CD4-positive, alpha-beta T cell (primary cell): Measurements from ENCODE around the gene ASL. TPM values are rescaled to one million over a fixed set of nuclear protein-coding genes. Genes with fewer than 3 reads are reported as not detected.
"Not testable (repeated sequence)": the region's sequence is repeated elsewhere in the genome, so short reads cannot be mapped to it uniquely, and the experiment has no call there.

Source experiments
- ATAC-seq: fragments of 200-7000 bp; cut with Tn5 transposase; one replicate; pipeline ENCODE4 v1.10.0; 2022; ENCODE audit warnings: mild to moderate bottlenecking; ENCODE audit not compliant: poor library complexity
- CTCF ChIA-PET: fragments of 350-600 bp; sonication (Branson Sonifier 250); formaldehyde crosslinking; loops from one replicate; lab custom pipeline; 2021; ENCODE audit warnings: antibody characterized with exemption, inconsistent platforms; lab: Charles Lee
- POLR2A ChIA-PET: fragments of 350-600 bp; sonication (Branson Sonifier 250); formaldehyde crosslinking; loops from one replicate; lab custom pipeline; 2021; ENCODE audit warnings: antibody characterized with exemption, inconsistent platforms; lab: Charles Lee
- DNase-seq, 14 experiments: peaks; one replicate each; pipeline ENCODE4 v3.0.0-alpha.2; 2013 to 2020; ENCODE audit warnings: mixed read lengths in 2 of 14
- H3K27ac ChIP-seq, 2 donors: one replicate each; pipeline versions ENCODE4 v1.5.1 to v1.7.0; 2013; ENCODE audit warnings: low read length in 2 of 2, low read depth in 1 of 2, mild to moderate bottlenecking in 1 of 2
- H3K27me3 ChIP-seq, 2 experiments: 1 replicate in 1 of 2; 2 replicates in 1 of 2; pipeline versions ENCODE4 v1.6.1 to v1.7.0; 2013; ENCODE audit warnings: low read length in 2 of 2, control low read depth in 1 of 2, mild to moderate bottlenecking in 1 of 2, moderate library complexity in 1 of 2; ENCODE audit not compliant: insufficient read depth in 2 of 2, control insufficient read depth in 1 of 2
- H3K36me3 ChIP-seq: one replicate; pipeline ENCODE4 v1.6.1; 2013; ENCODE audit warnings: low read length, control low read depth; ENCODE audit not compliant: insufficient read depth
- H3K4me1 ChIP-seq: one replicate; pipeline ENCODE4 v1.6.1; 2013; ENCODE audit warnings: low read length, control low read depth; ENCODE audit not compliant: insufficient read depth
- H3K4me3 ChIP-seq: one replicate; pipeline ENCODE4 v1.5.1; 2013; ENCODE audit warnings: mild to moderate bottlenecking, low read length, moderate library complexity
- H3K9me3 ChIP-seq, 2 experiments: 1 replicate in 1 of 2; 2 replicates in 1 of 2; pipeline versions ENCODE4 v1.6.1 to v1.7.0; 2013; ENCODE audit warnings: low read length in 2 of 2, mild to moderate bottlenecking in 2 of 2, control low read depth in 1 of 2, moderate library complexity in 1 of 2; ENCODE audit not compliant: control insufficient read depth in 1 of 2, insufficient read depth in 1 of 2
- H3K27ac Mint-ChIP-seq: one replicate; pipeline ENCODE4 v1.8.0; 2020; ENCODE audit warnings: mixed read lengths
- H3K27me3 Mint-ChIP-seq: one replicate; pipeline ENCODE4 v1.8.0; 2021; ENCODE audit warnings: mixed read lengths
- H3K36me3 Mint-ChIP-seq: one replicate; pipeline ENCODE4 v1.8.0; 2021; ENCODE audit warnings: low read depth, mixed read lengths
- H3K4me1 Mint-ChIP-seq: one replicate; pipeline ENCODE4 v1.8.0; 2021; ENCODE audit warnings: low read depth, mixed read lengths
- H3K4me3 Mint-ChIP-seq: one replicate; pipeline ENCODE4 v1.8.0; 2020; ENCODE audit warnings: mild to moderate bottlenecking, mixed read lengths
- H3K9me3 Mint-ChIP-seq: one replicate; pipeline ENCODE4 v1.8.0; 2020; ENCODE audit warnings: mixed read lengths
- intact Hi-C, 2 experiments: fragments of 100-400 bp; cut with DNase I in 1 of 2; cut with micrococcal nuclease in 1 of 2; formaldehyde crosslinking; loops; one replicate each; pipeline versions ENCODE4 v1.15.1 to v1.9.0; 2023 to 2025; cut with DNase I, micrococcal nuclease
- total RNA-seq, 174 experiments: library from RNA in 2 of 174; stranded (reverse) in 2 of 174; gene quantifications; one replicate each; pipeline ENCODE4 v1.2.3 and lab custom pipeline; 2021 to 2026
- TF ChIP-seq, protein P1 (sequence below): fragments of 200-600 bp; IDR thresholded peaks from one replicate; pipeline ENCODE4 v1.8.0; 2022; ENCODE audit warnings: antibody characterized with exemption, mild to moderate bottlenecking

The ASL gene
- total RNA-seq, 2 experiments from 2014 or later, result 11.2 to 12.3 TPM

DNA sequence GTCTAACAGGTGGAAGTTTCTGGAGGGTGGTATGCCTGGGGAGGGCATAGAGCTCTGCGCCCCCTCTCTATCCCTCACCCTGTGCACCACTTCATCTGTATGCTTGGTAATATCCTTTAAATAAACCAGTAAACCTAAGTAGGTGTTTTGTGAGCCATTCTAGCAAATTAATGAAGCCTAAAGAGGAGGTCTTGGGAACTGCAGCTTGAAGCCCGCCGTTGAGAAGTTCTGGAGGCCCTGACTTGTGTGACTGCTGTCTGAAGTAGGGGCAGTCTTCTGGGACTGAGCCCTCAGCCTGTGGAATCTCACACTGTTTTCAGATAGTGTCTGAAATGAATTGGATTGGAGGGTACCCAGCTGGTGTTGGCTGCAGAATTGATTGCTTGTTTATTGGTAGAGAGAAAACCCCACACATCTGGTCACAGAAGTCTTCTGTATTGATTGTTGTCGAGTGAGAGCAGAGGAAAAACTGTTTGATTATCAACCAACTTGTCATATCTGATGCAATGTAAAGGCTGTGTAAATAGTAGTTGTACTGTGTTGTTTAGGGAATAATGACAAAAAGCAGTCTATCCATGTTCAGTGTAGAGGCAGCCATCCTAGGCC, 43.7 kb downstream of the ASL start:
- CTCF ChIA-PET, result no interaction called here
- H3K4me3 ChIP-seq, result no peak overlapping the region
- no peaks in the 10 kb centered on the region for H3K27me3 Mint-ChIP-seq
- peaks cover 41% of the 10 kb centered on the region for H3K4me1 ChIP-seq
- DNase-seq (no peak), ATAC-seq (no peak)
- H3K36me3 Mint-ChIP-seq, result peaks cover 21% of the 10 kb centered on the region
- POLR2A ChIA-PET, result no interaction called here
- H3K9me3 Mint-ChIP-seq, result no peaks in the 10 kb centered on the region
- TF ChIP-seq, protein P1, sequence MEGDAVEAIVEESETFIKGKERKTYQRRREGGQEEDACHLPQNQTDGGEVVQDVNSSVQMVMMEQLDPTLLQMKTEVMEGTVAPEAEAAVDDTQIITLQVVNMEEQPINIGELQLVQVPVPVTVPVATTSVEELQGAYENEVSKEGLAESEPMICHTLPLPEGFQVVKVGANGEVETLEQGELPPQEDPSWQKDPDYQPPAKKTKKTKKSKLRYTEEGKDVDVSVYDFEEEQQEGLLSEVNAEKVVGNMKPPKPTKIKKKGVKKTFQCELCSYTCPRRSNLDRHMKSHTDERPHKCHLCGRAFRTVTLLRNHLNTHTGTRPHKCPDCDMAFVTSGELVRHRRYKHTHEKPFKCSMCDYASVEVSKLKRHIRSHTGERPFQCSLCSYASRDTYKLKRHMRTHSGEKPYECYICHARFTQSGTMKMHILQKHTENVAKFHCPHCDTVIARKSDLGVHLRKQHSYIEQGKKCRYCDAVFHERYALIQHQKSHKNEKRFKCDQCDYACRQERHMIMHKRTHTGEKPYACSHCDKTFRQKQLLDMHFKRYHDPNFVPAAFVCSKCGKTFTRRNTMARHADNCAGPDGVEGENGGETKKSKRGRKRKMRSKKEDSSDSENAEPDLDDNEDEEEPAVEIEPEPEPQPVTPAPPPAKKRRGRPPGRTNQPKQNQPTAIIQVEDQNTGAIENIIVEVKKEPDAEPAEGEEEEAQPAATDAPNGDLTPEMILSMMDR, result no peak
- peaks cover 19% of the 10 kb centered on the region for H3K36me3 ChIP-seq
- intact Hi-C loops, result loop anchor here (5.0 to 10.0 kb wide), 7 partner anchors 85 to 1185 kb away; partner anchors contain the start of genes TPST1 (in 2 of the 2), GUSB (in 1 of the 2) and VKORC1L1 (in 1 of the 2)
- H3K27me3 ChIP-seq, result no peaks in the 10 kb centered on the region
- H3K4me3 Mint-ChIP-seq, result peak overlapping the region; percentile 25
- H3K27ac Mint-ChIP-seq, result peak overlapping the region; percentile 54
- peaks cover 68% of the 10 kb centered on the region for H3K4me1 Mint-ChIP-seq
- no peak overlapping the region for H3K27ac ChIP-seq
- no peaks in the 10 kb centered on the region for H3K9me3 ChIP-seq

GRCh38 chr7:66123175-66123528, 47.5 kb downstream of the ASL start:
- no peak overlapping the region for H3K27ac ChIP-seq
- DNase-seq, result no peak
- H3K36me3 ChIP-seq, result peaks cover 15% of the 10 kb centered on the region
- Mint-ChIP-seq H3K27me3 (no peaks in the 10 kb centered on the region), H3K36me3 (peaks cover 26% of the 10 kb centered on the region), H3K9me3 (no peaks in the 10 kb centered on the region), H3K4me3 (no peak overlapping the region), H3K27ac (no peak overlapping the region), H3K4me1 (peaks cover 70% of the 10 kb centered on the region)
- TF ChIP-seq, protein P1, result no peak
- peaks cover 12% of the 10 kb centered on the region for H3K4me1 ChIP-seq
- H3K27me3 ChIP-seq, result no peaks in the 10 kb centered on the region
- POLR2A ChIA-PET, result interaction anchor here (1.3 kb wide), 1 partner anchor 9 kb away, joined by 7 read pairs; the partner anchor contains the start of gene CRCP
- ATAC-seq, result no peak
- CTCF ChIA-PET, result interaction anchor here (0.6 to 0.9 kb wide), 3 partner anchors 15 to 291 kb away, joined by 3 read pairs; no protein-coding TSS in a partner anchor
- no peaks in the 10 kb centered on the region for H3K9me3 ChIP-seq
- no peak overlapping the region for H3K4me3 ChIP-seq
- intact Hi-C loops, result no loop called here

DNA sequence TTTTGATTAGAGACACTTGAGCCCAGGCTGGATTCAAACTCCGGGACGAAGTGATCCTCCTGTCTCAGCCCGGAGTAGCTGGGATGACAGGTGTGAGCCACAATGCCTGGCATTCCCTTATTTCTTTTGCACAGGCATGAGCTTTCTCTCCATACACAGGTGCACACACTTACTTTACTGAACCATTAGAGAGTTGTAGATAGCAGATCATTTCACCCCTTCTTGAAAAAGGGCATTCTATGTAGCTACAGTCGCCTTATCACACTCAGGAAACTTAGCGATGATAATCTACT, 48.9 kb downstream of the ASL start:
- H3K36me3 Mint-ChIP-seq, result peaks cover 14% of the 10 kb centered on the region
- H3K9me3 Mint-ChIP-seq, POLR2A ChIA-PET, intact Hi-C loops, H3K4me3 ChIP-seq, DNase-seq, H3K9me3 ChIP-seq, CTCF ChIA-PET, H3K36me3 ChIP-seq, H3K27ac ChIP-seq, H3K4me1 ChIP-seq, ATAC-seq, H3K27me3 ChIP-seq, H3K27me3 Mint-ChIP-seq, H3K4me3 Mint-ChIP-seq: not testable (repeated sequence)
- peak overlapping the region; percentile 59 for H3K27ac Mint-ChIP-seq
- peaks cover 56% of the 10 kb centered on the region for H3K4me1 Mint-ChIP-seq
